ENCODE measurements around the gene TRAF5.

The TRAF5 gene

GRCh38 chr1:211328866-211329475, 2.3 kb downstream of the TRAF5 start:
- DNase-seq = no peak

GRCh38 chr1:211329764-211330201, 3.1 kb downstream of the TRAF5 start:
- DNase-seq = no peak

GRCh38 chr1:211330282-211330936, 3.8 kb downstream of the TRAF5 start:
- DNase-seq = no peak

- DNase-seq = no peak
These were observed 4.5 kb downstream of the TRAF5 start for GRCh38 chr1:211331011-211331709.

- DNase-seq = no peak
These were observed 5.5 kb downstream of the TRAF5 start for GRCh38 chr1:211332036-211332616.

GRCh38 chr1:211332830-211333229, 6.2 kb downstream of the TRAF5 start:
- DNase-seq = no peak

- DNase-seq = no peak
These were observed 7.3 kb downstream of the TRAF5 start for GRCh38 chr1:211333906-211334305.

GRCh38 chr1:211334986-211335385, 8.4 kb downstream of the TRAF5 start:
- no peak for DNase-seq

- no peak for DNase-seq
These were observed 9.0 kb downstream of the TRAF5 start for GRCh38 chr1:211335522-211336157.

GRCh38 chr1:211336161-211336560, 9.5 kb downstream of the TRAF5 start:
- no peak for DNase-seq

GRCh38 chr1:211336775-211337174, 10.1 kb downstream of the TRAF5 start:
- no peak for DNase-seq

GRCh38 chr1:211337430-211338223, 11.0 kb downstream of the TRAF5 start:
- DNase-seq = no peak

GRCh38 chr1:211338224-211338620, 11.6 kb downstream of the TRAF5 start:
- no peak for DNase-seq

GRCh38 chr1:211339631-211340041, 13.0 kb downstream of the TRAF5 start:
- no peak for DNase-seq

- DNase-seq = no peak
These were observed 14.2 kb downstream of the TRAF5 start for GRCh38 chr1:211340622-211341507.

GRCh38 chr1:211341999-211342398, 15.4 kb downstream of the TRAF5 start:
- no peak for DNase-seq

GRCh38 chr1:211343607-211344006, 17.0 kb downstream of the TRAF5 start:
- DNase-seq = no peak

- no peak for DNase-seq
These were observed 17.6 kb downstream of the TRAF5 start for GRCh38 chr1:211344152-211344618.

- peak; percentile 54 for DNase-seq
These were observed 19.1 kb downstream of the TRAF5 start for GRCh38 chr1:211345719-211346118.

- DNase-seq = peak; percentile 98
These were observed 20.6 kb downstream of the TRAF5 start for GRCh38 chr1:211347077-211347844.
